ENCODE data around the gene CYP2S1. TPM values are rescaled to one million over a fixed set of nuclear protein-coding genes. Genes with fewer than 3 reads are reported as not detected.

The CYP2S1 gene
- total RNA-seq, 1 experiment from 2014 or later = 191 TPM

DNA sequence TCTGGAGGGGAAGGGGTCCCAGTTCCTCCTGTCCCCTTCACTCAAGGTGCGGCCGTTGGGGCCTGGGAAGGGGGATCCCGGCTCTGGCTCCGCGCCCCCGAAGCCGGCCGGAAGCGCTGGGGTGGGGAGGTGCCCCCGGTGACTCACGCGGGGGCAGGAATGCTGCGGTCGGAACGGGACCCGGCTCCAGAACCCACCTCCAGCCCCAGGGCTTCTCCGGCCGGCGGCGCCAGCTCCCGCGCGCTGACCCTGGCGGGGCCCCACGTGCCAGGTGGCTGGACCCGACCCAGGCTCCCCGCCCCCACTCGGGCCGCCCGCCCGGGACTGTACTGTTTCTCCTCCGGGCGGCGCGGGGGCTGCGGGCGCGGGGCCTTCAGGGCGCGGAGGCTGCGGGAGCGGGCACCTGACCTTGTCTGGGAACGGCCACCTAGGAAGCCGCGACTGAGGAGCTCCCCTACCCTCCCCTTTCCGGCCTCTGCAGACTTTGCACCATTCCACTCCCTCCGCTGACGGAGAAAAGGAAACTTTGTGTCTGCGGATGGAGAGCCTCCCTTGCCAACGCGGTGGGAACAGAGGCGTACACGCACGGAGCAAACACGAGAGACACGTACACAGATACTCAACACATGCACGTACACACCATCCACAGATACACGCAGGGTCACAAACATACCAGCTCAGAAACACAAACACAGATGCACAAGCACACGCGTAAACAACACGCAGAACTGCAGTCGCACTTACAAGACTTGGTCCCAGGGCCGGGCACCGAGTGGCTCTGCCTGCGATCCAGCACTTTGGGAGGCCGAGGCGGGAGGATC lies 33.2 kb downstream of the CYP2S1 start (continued):
- TF ChIP-seq, protein P1, sequence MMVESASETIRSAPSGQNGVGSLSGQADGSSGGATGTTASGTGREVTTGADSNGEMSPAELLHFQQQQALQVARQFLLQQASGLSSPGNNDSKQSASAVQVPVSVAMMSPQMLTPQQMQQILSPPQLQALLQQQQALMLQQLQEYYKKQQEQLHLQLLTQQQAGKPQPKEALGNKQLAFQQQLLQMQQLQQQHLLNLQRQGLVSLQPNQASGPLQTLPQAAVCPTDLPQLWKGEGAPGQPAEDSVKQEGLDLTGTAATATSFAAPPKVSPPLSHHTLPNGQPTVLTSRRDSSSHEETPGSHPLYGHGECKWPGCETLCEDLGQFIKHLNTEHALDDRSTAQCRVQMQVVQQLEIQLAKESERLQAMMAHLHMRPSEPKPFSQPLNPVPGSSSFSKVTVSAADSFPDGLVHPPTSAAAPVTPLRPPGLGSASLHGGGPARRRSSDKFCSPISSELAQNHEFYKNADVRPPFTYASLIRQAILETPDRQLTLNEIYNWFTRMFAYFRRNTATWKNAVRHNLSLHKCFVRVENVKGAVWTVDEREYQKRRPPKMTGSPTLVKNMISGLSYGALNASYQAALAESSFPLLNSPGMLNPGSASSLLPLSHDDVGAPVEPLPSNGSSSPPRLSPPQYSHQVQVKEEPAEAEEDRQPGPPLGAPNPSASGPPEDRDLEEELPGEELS (CRISPR knock-in tag; IDR thresholded peaks at IDR 0.05) = no peak
- TF ChIP-seq RORB (CRISPR knock-in tag; IDR thresholded peaks at IDR 0.05) (no peak), GRHL2 (CRISPR knock-in tag; IDR thresholded peaks at IDR 0.05; ENCODE audit: insufficient replicate concordance, severe bottlenecking) (no peak), JAZF1 (CRISPR knock-in tag; IDR thresholded peaks at IDR 0.05) (no peak), PRRX2 (CRISPR knock-in tag; IDR thresholded peaks at IDR 0.05) (no peak), NR1H2 (CRISPR knock-in tag; IDR thresholded peaks at IDR 0.05) (no peak), ZNF232 (CRISPR knock-in tag; IDR thresholded peaks at IDR 0.05) (no peak), ZNF219 (CRISPR knock-in tag; IDR thresholded peaks at IDR 0.05; ENCODE audit: borderline replicate concordance) (no peak), NR3C1 (CRISPR knock-in tag; conservative IDR thresholded peaks at IDR 0.05; ENCODE audit: low read depth) (no peak), GTF2I (CRISPR knock-in tag; conservative IDR thresholded peaks at IDR 0.05) (no peak), MYBL2 (CRISPR knock-in tag; IDR thresholded peaks at IDR 0.05) (no peak)
- TF ChIP-seq, protein P2, sequence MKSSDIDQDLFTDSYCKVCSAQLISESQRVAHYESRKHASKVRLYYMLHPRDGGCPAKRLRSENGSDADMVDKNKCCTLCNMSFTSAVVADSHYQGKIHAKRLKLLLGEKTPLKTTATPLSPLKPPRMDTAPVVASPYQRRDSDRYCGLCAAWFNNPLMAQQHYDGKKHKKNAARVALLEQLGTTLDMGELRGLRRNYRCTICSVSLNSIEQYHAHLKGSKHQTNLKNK (CRISPR knock-in tag; IDR thresholded peaks at IDR 0.05) = no peak
- TF ChIP-seq, protein P3, sequence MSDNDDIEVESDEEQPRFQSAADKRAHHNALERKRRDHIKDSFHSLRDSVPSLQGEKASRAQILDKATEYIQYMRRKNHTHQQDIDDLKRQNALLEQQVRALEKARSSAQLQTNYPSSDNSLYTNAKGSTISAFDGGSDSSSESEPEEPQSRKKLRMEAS (CRISPR knock-in tag; IDR thresholded peaks at IDR 0.05) = peak; percentile 76; the same call in 1 of the 2 replicates
- TF ChIP-seq, protein P4, sequence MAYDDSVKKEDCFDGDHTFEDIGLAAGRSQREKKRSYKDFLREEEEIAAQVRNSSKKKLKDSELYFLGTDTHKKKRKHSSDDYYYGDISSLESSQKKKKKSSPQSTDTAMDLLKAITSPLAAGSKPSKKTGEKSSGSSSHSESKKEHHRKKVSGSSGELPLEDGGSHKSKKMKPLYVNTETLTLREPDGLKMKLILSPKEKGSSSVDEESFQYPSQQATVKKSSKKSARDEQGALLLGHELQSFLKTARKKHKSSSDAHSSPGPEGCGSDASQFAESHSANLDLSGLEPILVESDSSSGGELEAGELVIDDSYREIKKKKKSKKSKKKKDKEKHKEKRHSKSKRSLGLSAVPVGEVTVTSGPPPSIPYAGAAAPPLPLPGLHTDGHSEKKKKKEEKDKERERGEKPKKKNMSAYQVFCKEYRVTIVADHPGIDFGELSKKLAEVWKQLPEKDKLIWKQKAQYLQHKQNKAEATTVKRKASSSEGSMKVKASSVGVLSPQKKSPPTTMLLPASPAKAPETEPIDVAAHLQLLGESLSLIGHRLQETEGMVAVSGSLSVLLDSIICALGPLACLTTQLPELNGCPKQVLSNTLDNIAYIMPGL (CRISPR knock-in tag; IDR thresholded peaks at IDR 0.05) = no peak
- TF ChIP-seq, protein P5, sequence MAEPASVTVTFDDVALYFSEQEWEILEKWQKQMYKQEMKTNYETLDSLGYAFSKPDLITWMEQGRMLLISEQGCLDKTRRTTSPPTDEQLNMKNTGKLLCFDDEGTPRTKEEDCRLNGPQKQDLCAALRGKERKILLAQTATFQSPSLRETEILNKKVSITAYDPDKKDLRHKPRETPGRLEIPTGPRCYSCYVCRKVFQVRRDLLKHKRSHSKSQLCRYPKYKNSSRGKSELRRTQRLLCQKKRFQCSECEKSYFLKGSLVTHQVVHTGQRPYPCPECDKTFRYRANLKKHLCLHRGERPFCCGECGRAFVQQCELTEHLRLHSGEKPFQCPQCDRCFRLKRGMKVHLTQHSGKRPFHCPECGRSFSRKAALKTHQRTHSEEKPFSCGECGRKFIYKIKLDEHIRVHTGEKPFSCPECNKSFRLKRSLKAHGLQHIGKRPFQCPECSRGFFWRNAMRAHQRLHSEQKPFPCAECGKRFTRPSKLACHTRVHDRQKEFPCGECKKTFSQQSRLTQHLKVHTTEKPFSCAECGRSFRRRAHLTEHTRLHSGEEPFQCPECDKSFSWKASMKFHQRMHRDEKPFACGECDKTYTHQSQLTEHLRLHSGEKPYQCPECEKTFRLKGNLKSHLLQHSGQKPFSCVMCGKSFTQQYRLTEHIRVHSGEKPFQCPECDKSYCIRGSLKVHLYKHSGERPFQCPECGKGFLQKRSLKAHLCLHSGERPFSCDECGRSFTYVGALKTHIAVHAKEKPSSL (CRISPR knock-in tag; conservative IDR thresholded peaks at IDR 0.05) = no peak

DNA sequence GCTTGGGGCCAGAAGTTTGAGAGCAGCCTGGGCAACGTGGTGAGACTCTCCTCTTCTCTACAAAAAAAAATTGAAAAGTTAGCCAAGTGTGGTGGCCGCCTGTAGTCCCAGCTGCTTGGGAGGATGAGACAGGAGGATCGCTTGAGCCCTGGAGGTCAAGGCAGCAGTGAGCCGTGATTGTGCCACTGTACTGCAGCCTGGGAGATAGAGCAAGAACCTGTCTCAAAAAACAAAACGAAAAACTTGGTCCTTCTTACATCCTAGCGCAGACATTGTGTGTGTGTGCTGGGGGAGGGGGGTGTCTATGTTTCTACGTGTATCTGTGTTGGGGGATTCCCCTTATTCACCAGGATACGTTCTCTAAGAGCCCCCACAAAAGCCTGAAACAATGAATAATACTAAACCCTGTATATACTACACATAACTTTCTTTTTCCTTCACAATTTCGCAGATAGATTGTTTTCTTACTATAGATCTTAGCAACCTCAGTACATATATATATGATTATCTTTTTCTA lies 33.9 kb downstream of the CYP2S1 start:
- POLR2A ChIA-PET = interaction anchor here (0.7 to 1.7 kb wide), 3 partner anchors 9 to 62 kb away, joined by 3 to 4 read pairs (median 3); no protein-coding TSS in a partner anchor

More for the DNA sequence above, 33.9 kb downstream of the CYP2S1 start:
- no peak overlapping the region; the same call in 1 of the 2 replicates for H3K27ac Mint-ChIP-seq
- H3K4me1 Mint-ChIP-seq = peaks cover 39% of the 10 kb centered on the region
- CTCF ChIA-PET = interaction anchor here (0.6 to 1.5 kb wide), 7 partner anchors 22 to 221 kb away, joined by 4 to 9 read pairs (median 7); partner anchors contain the start of gene HNRNPUL1
- no peak for DNase-seq (ENCODE audit: low spot score)
- H3K36me3 Mint-ChIP-seq = peaks cover 5% of the 10 kb centered on the region
- peak overlapping the region; percentile 71 for H3K4me3 Mint-ChIP-seq
- no peak for ATAC-seq
- H3K27me3 Mint-ChIP-seq (ENCODE audit: low read depth) = no peaks in the 10 kb centered on the region
- TF ChIP-seq, protein P6, sequence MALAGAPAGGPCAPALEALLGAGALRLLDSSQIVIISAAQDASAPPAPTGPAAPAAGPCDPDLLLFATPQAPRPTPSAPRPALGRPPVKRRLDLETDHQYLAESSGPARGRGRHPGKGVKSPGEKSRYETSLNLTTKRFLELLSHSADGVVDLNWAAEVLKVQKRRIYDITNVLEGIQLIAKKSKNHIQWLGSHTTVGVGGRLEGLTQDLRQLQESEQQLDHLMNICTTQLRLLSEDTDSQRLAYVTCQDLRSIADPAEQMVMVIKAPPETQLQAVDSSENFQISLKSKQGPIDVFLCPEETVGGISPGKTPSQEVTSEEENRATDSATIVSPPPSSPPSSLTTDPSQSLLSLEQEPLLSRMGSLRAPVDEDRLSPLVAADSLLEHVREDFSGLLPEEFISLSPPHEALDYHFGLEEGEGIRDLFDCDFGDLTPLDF (CRISPR knock-in tag; IDR thresholded peaks at IDR 0.05) = no peak
- 0 out of 2 replicates have a peak, but pooled peaks have one; percentile 26 for TF ChIP-seq ZNF121 (CRISPR knock-in tag; IDR thresholded peaks at IDR 0.05)
- H3K9me3 Mint-ChIP-seq = no peaks in the 10 kb centered on the region
